Right cardiac atrium (tissue), 5 donors: ENCODE data around the gene MB21D2. TPM values are rescaled to one million over a fixed set of nuclear protein-coding genes. Genes with fewer than 3 reads are reported as not detected.
A peak's percentile ranks its signal among the peaks of the same experiment; 100 is the strongest.

Source experiments
- ATAC-seq, 2 donors: fragments of 200-7000 bp; cut with Tn5 transposase; one replicate each; pipeline versions ENCODE4 v1.8.0 to v1.9.1; 2020; ENCODE audit warnings: moderate library complexity in 2 of 2, mild to moderate bottlenecking in 1 of 2
- DNase-seq, 3 donors: peaks; one replicate each; pipeline ENCODE4 v3.0.0-alpha.2; 2020
- H3K27ac ChIP-seq: one replicate; pipeline ENCODE4 v1.5.1; 2013; ENCODE audit warnings: mild to moderate bottlenecking, low read length, control low read depth, moderate library complexity
- H3K27me3 ChIP-seq: one replicate; pipeline ENCODE4 v1.6.1; 2013; ENCODE audit not compliant: control insufficient read depth, insufficient read depth
- H3K4me1 ChIP-seq: one replicate; pipeline ENCODE4 v1.6.1; 2013; ENCODE audit warnings: low read length; ENCODE audit not compliant: control insufficient read depth, insufficient read depth
- H3K4me3 ChIP-seq: one replicate; pipeline ENCODE4 v1.5.1; 2013; ENCODE audit warnings: low read length, control low read depth
- H3K9me3 ChIP-seq: one replicate; pipeline ENCODE4 v1.6.1; 2013; ENCODE audit warnings: low read length; ENCODE audit not compliant: control insufficient read depth
- WGBS: extraction: QIAGEN DNeasy Blood & Tissue Kit; methylation state at CpG from one replicate; pipeline ENCODE4 v1.1.7; 2013; 5-methylcytosine and 5-hydroxymethylcytosine counted together
- intact Hi-C, 4 donors: fragments of 100-400 bp; cut with DNase I; formaldehyde crosslinking; loops; one replicate each; pipeline versions ENCODE4 v1.11.0 to v1.14.0; 2022 to 2023
- polyA plus RNA-seq: library from polyadenylated mRNA; stranded (reverse); fragments of 200-250 nt; gene quantifications from one replicate; pipeline ENCODE4 v1.2.3, GENCODE V29; 2013
- total RNA-seq, 4 donors: library from RNA; stranded (reverse); fragmentation: NEBNext Ultra II Directional; extraction: Animal tissue kit (Norgen Biotek cat#: 25700); gene quantifications; one replicate each; pipeline ENCODE4 v1.2.1, GENCODE V29; 2021
- donor health status: healthy with polysubstance abuse.
- donor health status: DM: no; HTN: yes; CAD: no.
- donor health status: DM: no; HTN: no; CAD: no.
- donor health status: DM: no; HTN: yes; CAD: no; lungs with severe emphysema.
- donor health status: DM: yes; HTN: yes; CAD: no.

MB21D2 gene
- total and polyA plus RNA-seq, 5 donors, result 1.3 to 3.9 (median 3.5) TPM

GRCh38 chr3:192907784-192908183 lies 9.9 kb downstream of the MB21D2 start:
- DNase-seq, result no peak
- ATAC-seq, result no peak
- Histone ChIP-seq H3K9me3 (no peaks in the 10 kb centered on the region), H3K27me3 (no peaks in the 10 kb centered on the region), H3K4me1 (peaks cover 2% of the 10 kb centered on the region), H3K4me3 (no peak overlapping the region), H3K27ac (no peak overlapping the region)
- 64% methylated on average over 4 of the region's 4 CpGs for WGBS
- intact Hi-C loops, result no loop called here

GRCh38 chr3:192906940-192907339 lies 10.7 kb downstream of the MB21D2 start:
- H3K27me3 ChIP-seq, result no peaks in the 10 kb centered on the region
- peaks cover 2% of the 10 kb centered on the region for H3K4me1 ChIP-seq
- no peak overlapping the region for H3K4me3 ChIP-seq
- intact Hi-C loops, result no loop called here
- WGBS, result 83% methylated on average over 1 of the region's 1 CpG
- DNase-seq (no peak), ATAC-seq (no peak)
- H3K27ac ChIP-seq, result no peak overlapping the region
- H3K9me3 ChIP-seq, result no peaks in the 10 kb centered on the region

- Histone ChIP-seq H3K4me3 (no peak overlapping the region), H3K4me1 (no peaks in the 10 kb centered on the region)
- intact Hi-C loops, result no loop called here
These were observed 11.5 kb downstream of the MB21D2 start for GRCh38 chr3:192905980-192906678.

GRCh38 chr3:192904632-192905289 lies 12.9 kb downstream of the MB21D2 start:
- 92% methylated on average over 10 of the region's 10 CpGs for WGBS
- H3K9me3 ChIP-seq, result no peaks in the 10 kb centered on the region
- DNase-seq (peak in 1 of 3 donors; percentile 26), ATAC-seq (peak in 1 of 2 donors; percentile 11)
- no peaks in the 10 kb centered on the region for H3K27me3 ChIP-seq
- no peak overlapping the region for H3K27ac ChIP-seq
- intact Hi-C loops, result no loop called here
- no peaks in the 10 kb centered on the region for H3K4me1 ChIP-seq
- H3K4me3 ChIP-seq, result no peak overlapping the region

More at GRCh38 chr3:192905980-192906678, 11.5 kb downstream of the MB21D2 start:
- no peak for ATAC-seq
- Histone ChIP-seq H3K9me3 (no peaks in the 10 kb centered on the region), H3K27me3 (no peaks in the 10 kb centered on the region), H3K27ac (no peak overlapping the region)
- no peak for DNase-seq
- WGBS, result 87% methylated on average over 3 of the region's 3 CpGs

DNA sequence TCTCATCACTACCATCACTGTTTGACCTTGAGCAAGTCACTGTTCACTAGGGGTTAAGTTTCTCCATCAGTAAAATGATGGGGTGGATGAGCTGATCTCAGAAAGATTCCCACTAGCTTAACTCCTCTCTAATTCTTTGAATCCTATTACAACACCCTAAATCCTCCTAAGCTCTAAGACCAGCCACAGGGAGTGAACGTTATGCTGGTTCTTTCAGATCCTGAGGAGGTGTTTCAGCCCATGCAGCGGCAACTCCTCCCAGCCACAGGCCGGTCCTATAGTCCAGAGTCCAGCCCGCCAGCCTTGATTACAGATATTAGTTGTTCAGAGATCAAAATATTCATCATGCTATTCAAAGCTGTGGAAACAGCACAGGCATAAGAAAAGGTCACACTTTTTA lies 15.1 kb downstream of the MB21D2 start:
- no peak for ATAC-seq
- intact Hi-C loops, result no loop called here
- Histone ChIP-seq H3K4me1 (no peaks in the 10 kb centered on the region), H3K27ac (no peak overlapping the region), H3K4me3 (no peak overlapping the region), H3K27me3 (no peaks in the 10 kb centered on the region), H3K9me3 (no peaks in the 10 kb centered on the region)
- WGBS, result 93% methylated on average over 4 of the region's 4 CpGs
- no peak for DNase-seq

DNA sequence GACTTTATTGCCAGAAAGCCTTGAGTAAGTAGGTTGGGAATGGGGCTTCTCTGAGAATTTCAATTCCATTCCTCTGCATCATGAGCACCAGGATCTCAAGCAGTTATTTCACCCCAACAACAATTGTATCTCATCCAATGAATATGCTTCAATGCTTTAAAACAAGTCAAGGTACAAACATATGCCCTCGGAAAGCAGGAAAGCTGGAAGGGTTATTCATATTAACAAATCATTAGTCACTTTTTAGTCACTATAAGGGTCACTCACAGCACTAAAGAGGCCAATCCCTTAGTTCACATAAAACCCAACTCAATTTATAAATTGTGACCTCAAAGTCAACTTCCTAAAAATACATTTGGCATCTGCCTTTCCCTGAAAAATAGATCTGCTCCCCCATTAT lies 16.2 kb downstream of the MB21D2 start:
- Histone ChIP-seq H3K4me3 (no peak overlapping the region), H3K9me3 (no peaks in the 10 kb centered on the region), H3K27ac (no peak overlapping the region), H3K4me1 (no peaks in the 10 kb centered on the region), H3K27me3 (no peaks in the 10 kb centered on the region)
- intact Hi-C loops, result no loop called here
- DNase-seq (no peak), ATAC-seq (no peak)
- 84% methylated on average over 1 of the region's 1 CpG for WGBS

GRCh38 chr3:192899540-192899982 lies 18.1 kb downstream of the MB21D2 start:
- Histone ChIP-seq H3K27ac (no peak overlapping the region), H3K4me3 (no peak overlapping the region), H3K4me1 (no peaks in the 10 kb centered on the region), H3K9me3 (no peaks in the 10 kb centered on the region), H3K27me3 (no peaks in the 10 kb centered on the region)
- DNase-seq (no peak), ATAC-seq (no peak)
- 70% methylated on average over 3 of the region's 3 CpGs for WGBS
- intact Hi-C loops, result no loop called here

DNA sequence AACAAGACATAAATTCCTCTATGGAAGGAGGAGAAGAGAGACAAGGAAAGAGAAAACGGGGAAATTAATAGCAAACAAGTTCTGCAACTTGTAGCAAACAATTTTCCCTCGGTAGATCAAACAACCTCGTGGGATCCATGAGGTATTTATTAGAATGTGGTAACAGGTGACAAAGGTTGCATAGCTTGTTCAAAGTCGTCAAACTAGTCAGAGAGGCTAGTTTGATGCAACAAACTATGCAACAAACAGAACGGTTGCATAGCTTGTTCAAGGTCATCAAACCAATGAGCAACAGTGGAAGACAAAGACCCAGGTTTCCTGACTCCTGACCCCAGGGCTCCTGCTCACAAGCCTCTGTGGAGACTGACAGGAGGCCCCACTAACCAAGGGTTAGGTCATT lies 20.7 kb downstream of the MB21D2 start:
- H3K4me1 ChIP-seq, result peaks cover 2% of the 10 kb centered on the region
- 82% methylated on average over 5 of the region's 5 CpGs for WGBS
- intact Hi-C loops, result no loop called here

GRCh38 chr3:192896208-192896607 lies 21.4 kb downstream of the MB21D2 start:
- Histone ChIP-seq H3K9me3 (no peaks in the 10 kb centered on the region), H3K4me1 (peaks cover 2% of the 10 kb centered on the region), H3K27ac (no peak overlapping the region), H3K27me3 (no peaks in the 10 kb centered on the region), H3K4me3 (no peak overlapping the region)
- DNase-seq (no peak), ATAC-seq (no peak)
- intact Hi-C loops, result no loop called here
- WGBS, result 89% methylated on average over 5 of the region's 5 CpGs

More for the DNA sequence above, 20.7 kb downstream of the MB21D2 start:
- DNase-seq (no peak), ATAC-seq (no peak)
- H3K27ac ChIP-seq, result no peak overlapping the region
- H3K9me3 ChIP-seq, result no peaks in the 10 kb centered on the region
- no peak overlapping the region for H3K4me3 ChIP-seq
- H3K27me3 ChIP-seq, result no peaks in the 10 kb centered on the region

DNA sequence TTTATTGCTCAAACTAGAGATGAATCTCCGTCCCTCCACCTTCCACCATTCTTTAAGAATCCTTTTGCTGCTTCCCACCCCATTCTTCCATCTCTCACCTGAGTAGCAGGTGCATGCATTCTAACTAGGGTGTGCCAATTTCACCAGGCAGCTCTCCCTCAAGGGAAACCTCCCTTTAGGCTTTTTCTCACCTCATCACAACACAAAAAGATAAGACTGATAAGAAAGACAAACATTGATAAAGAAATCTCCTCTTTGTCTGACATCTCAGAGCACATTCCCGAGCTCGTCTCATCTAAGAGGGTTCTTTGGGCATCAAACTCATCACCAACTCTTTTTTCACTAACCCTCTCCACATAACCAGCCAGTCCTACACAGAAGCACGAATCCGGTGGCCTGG lies 23.0 kb downstream of the MB21D2 start:
- intact Hi-C loops, result no loop called here
- Histone ChIP-seq H3K27me3 (no peaks in the 10 kb centered on the region), H3K4me1 (peaks cover 2% of the 10 kb centered on the region), H3K4me3 (no peak overlapping the region), H3K9me3 (no peaks in the 10 kb centered on the region), H3K27ac (no peak overlapping the region)
- 67% methylated on average over 5 of the region's 5 CpGs for WGBS
- ATAC-seq (no peak), DNase-seq (no peak)

- DNase-seq, result peak; percentile 36 to 58 (median 56)
- H3K4me3 ChIP-seq, result no peak overlapping the region
- 59% methylated on average over 13 of the region's 13 CpGs for WGBS
- no peaks in the 10 kb centered on the region for H3K27me3 ChIP-seq
- ATAC-seq, result peak in 1 of 2 donors; percentile 61
- H3K9me3 ChIP-seq, result no peaks in the 10 kb centered on the region
- H3K27ac ChIP-seq, result no peak overlapping the region
- H3K4me1 ChIP-seq, result peaks cover 4% of the 10 kb centered on the region
- intact Hi-C loops, result no loop called here
These were observed 24.5 kb downstream of the MB21D2 start for GRCh38 chr3:192892981-192893700.
